Lower leg skin (tissue), 3 donors: Measurements from ENCODE around the gene CYFIP1.

ENCODE experiments used
- CTCF ChIP-seq, 3 donors: fragments of 450-650 bp; IDR thresholded peaks; one replicate each; pipeline ENCODE4 v1.5.1; 2016; ENCODE audit warnings: antibody characterized with exemption in 3 of 3, mild to moderate bottlenecking in 3 of 3, moderate library complexity in 2 of 3
- POLR2A ChIP-seq, 2 donors: fragments of 450-650 bp; IDR thresholded peaks; one replicate each; pipeline ENCODE4 v1.6.1; 2016 to 2017; ENCODE audit warnings: antibody characterized with exemption in 2 of 2, mild to moderate bottlenecking in 1 of 2, moderate library complexity in 1 of 2

GRCh38 chr15:22916606-22917350, 63.4 kb downstream of the CYFIP1 start:
- no peak for TF ChIP-seq CTCF (IDR thresholded peaks at IDR 0.05)
- no peak for TF ChIP-seq POLR2A (IDR thresholded peaks at IDR 0.05)
